Keratinocyte (primary cell): Measurements from ENCODE around the gene ACHE. TPM values are rescaled to one million over a fixed set of nuclear protein-coding genes. Genes with fewer than 3 reads are reported as not detected.

Experiments
- DNase-seq: peaks from one replicate; pipeline ENCODE4 v3.0.0-alpha.2; 2011; ENCODE audit warnings: low read depth, missing footprints, low spot score
- FAIRE-seq: peaks from 2 replicates; lab custom pipeline; 2011; peaks lifted over from hg19 to GRCh38; lab: Jason Lieb, UNC
- H2AFZ ChIP-seq: 2 replicates; pipeline ENCODE4 v1.6.0; 2012; ENCODE audit warnings: low read length, control low read depth, inconsistent platforms; ENCODE audit not compliant: control insufficient read depth
- H3K27ac ChIP-seq: 2 replicates; pipeline ENCODE4 v1.5.1; 2011; ENCODE audit warnings: low read length; ENCODE audit not compliant: control insufficient read depth, insufficient read depth
- H3K27me3 ChIP-seq: 3 replicates; pipeline ENCODE4 v1.6.0; 2011; ENCODE audit warnings: low read length; ENCODE audit not compliant: control insufficient read depth, insufficient read depth; ENCODE audit errors: extremely low read depth
- H3K36me3 ChIP-seq, 2 experiments: 2 replicates in 1 of 2; 3 replicates in 1 of 2; pipeline ENCODE4 v1.5.1; 2011; ENCODE audit warnings: low read length in 2 of 2, mild to moderate bottlenecking in 1 of 2; ENCODE audit not compliant: control insufficient read depth in 2 of 2, insufficient read depth in 2 of 2; ENCODE audit errors: extremely low read depth in 1 of 2
- H3K4me1 ChIP-seq: 3 replicates; pipeline ENCODE4 v1.5.1; 2011; ENCODE audit warnings: low read length; ENCODE audit not compliant: control insufficient read depth, insufficient read depth; ENCODE audit errors: extremely low read depth
- H3K4me2 ChIP-seq: 3 replicates; pipeline ENCODE4 v1.6.0; 2011; ENCODE audit warnings: low read depth, low read length; ENCODE audit not compliant: control insufficient read depth, insufficient read depth; ENCODE audit errors: extremely low read depth
- H3K4me3 ChIP-seq, 3 experiments: fragments of 200-600 bp in 1 of 3; sonication (generic) in 1 of 3; 2 replicates in 2 of 3; 3 replicates in 1 of 3; pipeline ENCODE4 v1.5.1; 2011 to 2016; ENCODE audit warnings: low read length in 3 of 3, mild to moderate bottlenecking in 3 of 3, control low read depth in 2 of 3, inconsistent platforms in 1 of 3, low read depth in 1 of 3, mixed read lengths in 1 of 3, mixed run types in 1 of 3, moderate library complexity in 1 of 3; ENCODE audit not compliant: control insufficient read depth in 2 of 3, insufficient read depth in 2 of 3; ENCODE audit errors: extremely low read depth in 1 of 3
- H3K79me2 ChIP-seq: 2 replicates; pipeline ENCODE4 v1.6.0; 2012; ENCODE audit warnings: low read length; ENCODE audit not compliant: control insufficient read depth, insufficient read depth
- H3K9ac ChIP-seq: 3 replicates; pipeline ENCODE4 v1.6.0; 2011; ENCODE audit warnings: low read length; ENCODE audit not compliant: control insufficient read depth, insufficient read depth; ENCODE audit errors: extremely low read depth
- H3K9me1 ChIP-seq: 3 replicates; pipeline ENCODE4 v1.6.0; 2011; ENCODE audit warnings: low read length; ENCODE audit not compliant: control insufficient read depth, insufficient read depth; ENCODE audit errors: extremely low read depth
- H3K9me3 ChIP-seq: 2 replicates; pipeline ENCODE4 v1.5.1; 2012; ENCODE audit warnings: low read depth, low read length; ENCODE audit not compliant: control insufficient read depth
- H4K20me1 ChIP-seq: 3 replicates; pipeline ENCODE4 v1.6.0; 2011; ENCODE audit warnings: low read length; ENCODE audit not compliant: control insufficient read depth, insufficient read depth; ENCODE audit errors: extremely low read depth
- EZH2 ChIP-seq: IDR thresholded peaks from one replicate; pipeline ENCODE4 v1.6.1; 2012; ENCODE audit warnings: inconsistent platforms, mild to moderate bottlenecking, low read length, moderate library complexity
- dilution Hi-C: fragments of 300-500 bp; cut with MboI; formaldehyde crosslinking; loops from one replicate; pipeline ENCODE4 v1.7.0; 2020; ENCODE audit warnings: low sequenced_read_pairs; ENCODE audit not compliant: extremely low pct_ligation_motif_present
- polyA plus RNA-seq, 5 experiments: library from polyadenylated mRNA; depleted of rRNA in 3 of 5; stranded (reverse) in 3 of 5; stranded (forward) in 1 of 5; unstranded in 1 of 5; fragments of >200 nt; gene quantifications; 1 replicate in 1 of 5; 2 replicates in 3 of 5; 3 replicates in 1 of 5; pipeline versions ENCODE4 v1.2.1 to v1.2.3, GENCODE V29; 2011 to 2012; ENCODE audit warnings: missing spikeins in 2 of 5, low read depth in 1 of 5, low replicate concordance in 1 of 5
- TF ChIP-seq, protein P1 (sequence below), 3 experiments: IDR thresholded peaks in 1 of 3; conservative IDR thresholded peaks in 1 of 3; optimal IDR thresholded peaks in 1 of 3; 2 replicates in 2 of 3; 3 replicates in 1 of 3; pipeline versions ENCODE3 to v1.5.1; 2011; ENCODE audit warnings: low read length in 3 of 3, mild to moderate bottlenecking in 3 of 3, moderate library complexity in 2 of 3, control low read depth in 1 of 3, inconsistent platforms in 1 of 3; ENCODE audit not compliant: insufficient read depth in 2 of 3; ENCODE audit errors: extremely low read depth in 1 of 3

ACHE gene
- polyA plus RNA-seq, 1 donor (not counting 4 experiments of a cell fraction or from before 2014, with no cell fraction given): 0.07 TPM

DNA sequence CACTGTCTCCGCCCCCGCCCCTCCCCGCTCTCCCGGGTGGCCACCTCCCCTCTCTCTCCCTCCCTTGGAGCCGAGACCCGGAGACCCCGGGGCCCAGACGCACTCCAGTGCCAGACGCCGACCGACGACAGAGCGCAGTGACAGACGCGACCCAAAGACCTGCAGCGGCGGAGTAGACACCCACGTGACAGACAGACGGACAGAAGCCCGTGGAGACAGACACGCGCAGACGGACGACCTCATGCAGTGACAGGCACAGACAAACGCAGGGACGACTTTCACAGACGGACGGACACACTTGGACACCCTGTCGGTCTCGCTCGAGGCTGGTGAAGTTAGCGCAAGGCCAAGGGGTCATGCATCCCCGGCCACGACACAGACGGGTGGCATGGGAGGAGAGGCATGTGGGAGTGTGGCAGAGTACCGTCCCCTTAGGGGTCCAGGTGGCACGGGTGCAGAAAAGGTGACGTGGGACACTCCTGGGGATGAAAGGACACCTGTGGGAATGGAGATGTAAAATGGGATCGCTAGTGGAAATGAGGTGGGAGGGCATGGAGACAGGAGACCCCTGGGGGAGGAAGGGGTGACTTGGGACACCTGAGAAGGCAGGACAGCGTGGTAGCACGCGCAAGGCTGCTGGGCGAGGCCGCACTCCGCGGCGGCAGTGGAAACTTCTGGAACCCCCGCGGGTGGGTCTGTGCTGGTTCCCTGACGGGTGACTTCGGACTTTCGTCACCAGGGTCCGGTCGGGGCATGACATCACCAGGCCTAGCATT lies 456 bp upstream of the ACHE start:
- H4K20me1 ChIP-seq: no peaks in the 10 kb centered on the region
- peaks cover 15% of the 10 kb centered on the region for H3K4me1 ChIP-seq
- H3K9me3 ChIP-seq: no peaks in the 10 kb centered on the region
- dilution Hi-C loops: no loop called here
- H3K27me3 ChIP-seq: peaks cover 45% of the 10 kb centered on the region
- peak overlapping the region; percentile 27 for H3K4me2 ChIP-seq
- no peaks in the 10 kb centered on the region for H3K79me2 ChIP-seq
- TF ChIP-seq, protein P1, sequence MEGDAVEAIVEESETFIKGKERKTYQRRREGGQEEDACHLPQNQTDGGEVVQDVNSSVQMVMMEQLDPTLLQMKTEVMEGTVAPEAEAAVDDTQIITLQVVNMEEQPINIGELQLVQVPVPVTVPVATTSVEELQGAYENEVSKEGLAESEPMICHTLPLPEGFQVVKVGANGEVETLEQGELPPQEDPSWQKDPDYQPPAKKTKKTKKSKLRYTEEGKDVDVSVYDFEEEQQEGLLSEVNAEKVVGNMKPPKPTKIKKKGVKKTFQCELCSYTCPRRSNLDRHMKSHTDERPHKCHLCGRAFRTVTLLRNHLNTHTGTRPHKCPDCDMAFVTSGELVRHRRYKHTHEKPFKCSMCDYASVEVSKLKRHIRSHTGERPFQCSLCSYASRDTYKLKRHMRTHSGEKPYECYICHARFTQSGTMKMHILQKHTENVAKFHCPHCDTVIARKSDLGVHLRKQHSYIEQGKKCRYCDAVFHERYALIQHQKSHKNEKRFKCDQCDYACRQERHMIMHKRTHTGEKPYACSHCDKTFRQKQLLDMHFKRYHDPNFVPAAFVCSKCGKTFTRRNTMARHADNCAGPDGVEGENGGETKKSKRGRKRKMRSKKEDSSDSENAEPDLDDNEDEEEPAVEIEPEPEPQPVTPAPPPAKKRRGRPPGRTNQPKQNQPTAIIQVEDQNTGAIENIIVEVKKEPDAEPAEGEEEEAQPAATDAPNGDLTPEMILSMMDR (optimal IDR thresholded peaks at IDR 0.05 in 1 of 3, IDR thresholded peaks at IDR 0.05 in 1 of 3, conservative IDR thresholded peaks at IDR 0.05 in 1 of 3; ENCODE audit: extremely low read depth in 1 of 3, insufficient read depth in 2 of 3, low read length in 3 of 3): no peak
- TF ChIP-seq EZH2: peak; percentile 100
- no peak overlapping the region for H3K27ac ChIP-seq
- H3K4me3 ChIP-seq: no peak overlapping the region
- H3K9ac ChIP-seq: no peak overlapping the region
- no peaks in the 10 kb centered on the region for H3K36me3 ChIP-seq
- DNase-seq (no peak), FAIRE-seq (no peak)
- H3K9me1 ChIP-seq: no peaks in the 10 kb centered on the region
- no peak overlapping the region for H2AFZ ChIP-seq

DNA sequence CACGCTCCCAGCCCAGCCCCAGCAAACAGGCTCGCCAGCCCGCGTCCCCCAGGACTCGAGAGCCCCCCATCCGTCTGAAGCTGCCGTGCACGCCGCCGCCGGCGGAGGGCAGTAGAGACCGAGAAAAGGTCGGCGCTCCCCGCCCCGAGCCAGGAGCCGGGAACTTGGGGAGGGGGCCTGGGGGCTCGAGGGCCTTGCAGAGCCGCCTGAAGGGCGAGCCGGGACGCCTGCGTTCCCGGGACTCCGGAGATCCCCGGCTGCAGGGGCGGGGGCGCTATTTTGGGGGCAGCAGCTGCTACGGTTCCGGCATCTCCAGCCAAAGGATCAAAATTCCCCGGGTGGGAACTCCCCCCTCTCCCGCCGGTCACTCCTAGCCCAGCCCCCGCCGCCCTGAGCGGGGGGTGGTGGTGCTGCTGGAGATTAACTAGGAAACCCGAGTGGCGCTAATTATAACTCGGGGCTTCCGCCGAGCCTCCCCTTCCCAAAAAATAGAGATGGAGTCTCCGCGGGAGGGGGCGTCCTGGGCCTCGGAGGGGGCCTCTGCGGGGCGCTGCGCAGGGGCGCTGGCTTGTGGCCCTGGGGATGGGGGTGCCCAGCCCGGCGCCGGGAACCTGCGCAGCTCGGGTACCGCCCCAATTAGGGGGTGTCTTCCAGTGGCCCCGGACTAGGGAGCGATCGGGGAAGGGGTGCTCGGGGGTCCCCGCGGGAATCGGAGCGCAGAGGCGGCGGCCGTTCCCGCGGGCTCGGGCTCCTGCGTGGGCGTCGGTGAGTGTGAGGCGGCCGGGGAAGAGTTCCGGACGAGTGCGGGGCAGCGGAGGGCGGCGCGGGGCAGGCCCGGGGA lies 608 bp downstream of the ACHE start:
- Histone ChIP-seq H3K4me2 (peak overlapping the region; percentile 69), H3K27ac (no peak overlapping the region), H3K9me1 (no peaks in the 10 kb centered on the region), H4K20me1 (no peaks in the 10 kb centered on the region), H3K4me1 (peaks cover 26% of the 10 kb centered on the region), H3K27me3 (peaks cover 39% of the 10 kb centered on the region), H3K9ac (no peak overlapping the region), H3K4me3 (peak overlapping the region; percentile 31 to 57 (median 43)), H3K9me3 (no peaks in the 10 kb centered on the region), H3K36me3 (no peaks in the 10 kb centered on the region), H2AFZ (no peak overlapping the region), H3K79me2 (no peaks in the 10 kb centered on the region)
- dilution Hi-C loops: no loop called here
- FAIRE-seq: no peak
- no peak for DNase-seq
- TF ChIP-seq, protein P1 (optimal IDR thresholded peaks at IDR 0.05 in 1 of 3, IDR thresholded peaks at IDR 0.05 in 1 of 3, conservative IDR thresholded peaks at IDR 0.05 in 1 of 3; ENCODE audit: extremely low read depth in 1 of 3, insufficient read depth in 2 of 3, low read length in 3 of 3): peak in 1 of 3 experiments; percentile 91
- peak; percentile 85 for TF ChIP-seq EZH2
